Heart right ventricle (tissue), 16 donors: Measurements from ENCODE around the gene SPRED3. TPM values are rescaled to one million over a fixed set of nuclear protein-coding genes. Genes with fewer than 3 reads are reported as not detected.

Experiments
- ATAC-seq, 8 donors: fragments of 200-7000 bp; cut with Tn5 transposase; one replicate each; pipeline ENCODE4 v1.9.1; 2020; ENCODE audit warnings: mild to moderate bottlenecking in 8 of 8, moderate library complexity in 8 of 8, moderate number of reproducible peaks in 1 of 8
- DNase-seq, 2 donors: peaks; one replicate each; pipeline ENCODE4 v3.0.0-alpha.2; 2020
- H3K27ac ChIP-seq, 10 donors: fragments of 200-600 bp; sonication (generic) in 2 of 10; one replicate each; pipeline versions ENCODE4 v1.5.0 to v1.8.0; 2020 to 2022; ENCODE audit warnings: mild to moderate bottlenecking in 3 of 10
- H3K27me3 ChIP-seq, 7 donors: fragments of 200-600 bp; one replicate each; pipeline ENCODE4 v1.8.0; 2021 to 2022; ENCODE audit warnings: mild to moderate bottlenecking in 2 of 7
- H3K36me3 ChIP-seq, 9 donors: fragments of 200-600 bp; sonication (generic) in 1 of 9; one replicate each; pipeline versions ENCODE4 v1.5.0 to v1.8.0; 2020 to 2022; ENCODE audit warnings: mild to moderate bottlenecking in 2 of 9
- H3K4me1 ChIP-seq, 9 donors: fragments of 200-600 bp; sonication (generic) in 1 of 9; one replicate each; pipeline versions ENCODE4 v1.5.0 to v1.8.0; 2020 to 2022; ENCODE audit warnings: mild to moderate bottlenecking in 4 of 9
- H3K4me3 ChIP-seq, 10 donors: fragments of 200-600 bp; sonication (generic) in 2 of 10; one replicate each; pipeline versions ENCODE4 v1.5.0 to v1.8.0; 2020 to 2022; ENCODE audit warnings: mild to moderate bottlenecking in 7 of 10, moderate library complexity in 2 of 10
- H3K9me3 ChIP-seq, 11 donors: fragments of 200-600 bp in 10 of 11; sonication (generic) in 2 of 11; one replicate each; pipeline versions ENCODE4 v1.5.0 to v1.8.0; 2013 to 2022; ENCODE audit warnings: mild to moderate bottlenecking in 2 of 11, control low read depth in 1 of 11, moderate library complexity in 1 of 11
- CTCF ChIP-seq, 9 donors: fragments of 200-600 bp; sonication (generic) in 2 of 9; IDR thresholded peaks; one replicate each; pipeline versions ENCODE4 v1.5.0 to v1.8.0; 2021 to 2022; ENCODE audit warnings: antibody characterized with exemption in 9 of 9, mild to moderate bottlenecking in 5 of 9, moderate library complexity in 1 of 9
- WGBS, 2 donors: extraction: QIAGEN DNeasy Blood & Tissue Kit; methylation state at CpG; one replicate each; pipeline ENCODE4 v1.1.7; 2013; ENCODE audit warnings: inconsistent platforms in 1 of 2; 5-methylcytosine and 5-hydroxymethylcytosine counted together
- intact Hi-C, 10 donors: fragments of 100-400 bp; cut with DNase I; formaldehyde crosslinking; loops; one replicate each; pipeline versions ENCODE4 v1.11.1 to v1.14.2; 2022
- polyA plus RNA-seq, 2 donors: library from polyadenylated mRNA; stranded (reverse); fragments of 200-250 nt; gene quantifications; one replicate each; pipeline ENCODE4 v1.2.3, GENCODE V29; 2013
- total RNA-seq, 10 donors: library from RNA; stranded (reverse); fragmentation: NEBNext Ultra II Directional in 3 of 10; extraction: Animal tissue kit (Norgen Biotek cat#: 25700) in 3 of 10; gene quantifications; one replicate each; pipeline versions ENCODE4 v1.2.1 to v1.2.4, GENCODE V29; 2021 to 2023
- donor health status: Arrhythmogenic right ventricular cardiomyopathy.
- donor health status: ischemic (EF 13 %, LVEDD 7.1; RV severe dilation, severe dysfunction).
- donor health status: healthy with polysubstance abuse.
- donor health status: DM: no; HTN: yes; CAD: no.
- donor health status: DM: no; HTN: no; CAD: no.
- donor health status: ischemic (EF 25% LVEDD 6.9; RV normal size, moderate dysfunction).
- donor health status: ischemic (EF 25% LVEDD 5.7; RV mildly dilated, moderate dysfunction).
- donor health status: healthy.
- donor health status: DM: yes; HTN: yes; CAD: no.
- donor health status: Ischemic cardiomyopathy.
- donor health status: ischemic (EF 35%, LVEDD 5.7; RV mildly dilated, moderate dysfunction).
- donor health status: nonischemic (EF 11% LVEDD 7.7; RV severe dilation, severe dysfunction).
- donor health status: DM: yes; HTN: yes; CAD: no.
- donor health status: PGD.
- donor health status: ischemic (EF 29% LVEDD 5.4; RV normal size, mild dysfunction).
- donor health status: nonischemic (EF 23%, LVEDD 6.1; RV moderate dilation, normal function).

The SPRED3 gene
- total and polyA plus RNA-seq, 12 donors, result 0.17 to 1.7 (median 0.54) TPM

GRCh38 chr19:38392707-38393308 is 4.3 kb downstream of the SPRED3 start:
- H3K9me3 ChIP-seq, result no peaks in the 10 kb centered on the region
- peaks cover 0 to 90% (median 42%) of the 10 kb centered on the region in 7 donors for H3K27me3 ChIP-seq
- no peaks in the 10 kb centered on the region for H3K36me3 ChIP-seq
- no peak for DNase-seq
- no peak for ATAC-seq
- intact Hi-C loops, result loop anchor here in 1 of 10 donors (10.0 kb wide), 1 partner anchor 532 kb away; no protein-coding TSS in a partner anchor
- H3K4me3 ChIP-seq, result no peak overlapping the region
- 71 to 76% methylated on average over 6 of the region's 6 CpGs for WGBS, 2 donors
- peaks cover 0 to 43% (median 15%) of the 10 kb centered on the region in 9 donors for H3K4me1 ChIP-seq
- H3K27ac ChIP-seq, result no peak overlapping the region
- no peak for TF ChIP-seq CTCF (IDR thresholded peaks at IDR 0.05)

DNA sequence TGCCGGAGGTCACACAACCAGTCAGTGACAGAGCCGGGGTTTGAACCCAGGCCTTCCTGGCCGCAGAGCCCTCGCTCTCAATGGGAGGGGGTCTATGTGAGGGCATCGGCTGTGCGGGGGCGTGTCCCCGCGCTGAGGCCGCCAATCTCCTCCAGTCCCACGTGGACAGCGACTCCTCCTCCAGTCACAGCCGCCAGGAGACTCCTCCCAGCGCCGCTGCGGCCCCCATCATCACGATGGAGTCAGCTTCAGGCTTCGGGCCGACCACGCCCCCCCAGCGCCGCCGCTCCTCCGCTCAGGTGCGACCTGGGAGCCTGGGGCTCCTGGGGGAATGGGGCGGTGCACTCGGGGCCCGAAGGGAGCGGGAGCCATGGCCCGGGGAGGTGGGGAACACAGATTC is 6.0 kb downstream of the SPRED3 start:
- DNase-seq, result no peak
- Histone ChIP-seq H3K9me3 (no peaks in the 10 kb centered on the region), H3K4me1 (peaks cover 0 to 28% (median 0%) of the 10 kb centered on the region in 9 donors), H3K4me3 (peak overlapping the region in 2 of 10 donors; percentile 5 to 22), H3K27ac (no peak overlapping the region), H3K36me3 (no peaks in the 10 kb centered on the region), H3K27me3 (peaks cover 7 to 91% (median 59%) of the 10 kb centered on the region in 7 donors)
- no peak for TF ChIP-seq CTCF (IDR thresholded peaks at IDR 0.05)
- intact Hi-C loops, result loop anchor here in 1 of 10 donors (10.0 kb wide), 1 partner anchor 530 kb away; no protein-coding TSS in a partner anchor
- peak in 1 of 8 donors; percentile 6 for ATAC-seq
- WGBS, 2 donors, result 4 to 5% methylated on average over 30 of the region's 30 CpGs

- no peaks in the 10 kb centered on the region for H3K36me3 ChIP-seq
- peak overlapping the region in 1 of 10 donors; percentile 40 for H3K27ac ChIP-seq
- intact Hi-C loops, result loop anchor here in 1 of 10 donors (10.0 kb wide), 1 partner anchor 529 kb away; no protein-coding TSS in a partner anchor
- peak overlapping the region in 1 of 10 donors; percentile 40 for H3K4me3 ChIP-seq
- DNase-seq (no peak), ATAC-seq (no peak)
- TF ChIP-seq CTCF (IDR thresholded peaks at IDR 0.05), result no peak
- 3 to 4% methylated on average over 85 to 86 of the region's 86 CpGs for WGBS, 2 donors
- peaks cover 8 to 91% (median 69%) of the 10 kb centered on the region in 7 donors for H3K27me3 ChIP-seq
- H3K4me1 ChIP-seq, result peaks cover 0 to 18% (median 0%) of the 10 kb centered on the region in 9 donors
- no peaks in the 10 kb centered on the region for H3K9me3 ChIP-seq
These were observed 7.1 kb downstream of the SPRED3 start for GRCh38 chr19:38395381-38396114.

DNA sequence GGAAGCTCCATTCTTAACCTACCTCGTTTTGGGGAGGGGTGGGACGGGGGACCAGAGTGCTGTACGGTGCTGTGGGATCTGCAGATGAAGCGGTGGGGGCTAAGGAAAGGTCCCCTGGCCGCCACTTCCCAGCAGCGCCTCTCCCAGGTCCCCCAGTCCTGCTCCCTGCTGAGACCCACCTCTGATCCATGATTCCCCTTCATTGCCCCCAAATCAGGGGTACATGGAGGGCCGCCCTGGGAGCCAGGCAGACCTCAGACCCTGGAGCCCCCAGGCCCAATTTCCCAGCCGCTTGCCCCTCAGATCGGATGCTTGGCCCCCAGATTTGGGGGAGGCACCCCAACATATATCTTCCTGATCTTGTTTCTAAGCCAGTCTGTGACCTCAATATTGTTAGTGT is 10.6 kb downstream of the SPRED3 start:
- intact Hi-C loops, result loop anchor here in 1 of 10 donors (10.0 kb wide), 1 partner anchor 526 kb away; no protein-coding TSS in a partner anchor
- no peak overlapping the region for H3K4me3 ChIP-seq
- TF ChIP-seq CTCF (IDR thresholded peaks at IDR 0.05), result no peak
- whole genome bisulfite sequencing, 2 donors, result 45 to 57% methylated on average over 6 to 9 of the region's 9 CpGs
- no peak for DNase-seq
- peaks cover 8 to 76% (median 65%) of the 10 kb centered on the region in 7 donors for H3K27me3 ChIP-seq
- peaks cover 0 to 26% (median 8%) of the 10 kb centered on the region in 9 donors for H3K4me1 ChIP-seq
- H3K36me3 ChIP-seq, result no peaks in the 10 kb centered on the region
- ATAC-seq, result no peak
- no peaks in the 10 kb centered on the region for H3K9me3 ChIP-seq
- no peak overlapping the region for H3K27ac ChIP-seq
